HCT116 (cell line): Measurements from ENCODE around the gene CDC42BPA. TPM values are rescaled to one million over a fixed set of nuclear protein-coding genes. Genes with fewer than 3 reads are reported as not detected.

ENCODE experiments used
- ATAC-seq: fragments of 200-7000 bp; cut with Tn5 transposase; 2 replicates; pipeline ENCODE4 v1.9.1; 2020; ENCODE audit warnings: mild to moderate bottlenecking, moderate library complexity
- BruUV-seq: library from RNA; stranded (reverse); fragments of 400-500 nt; replicated peaks from 2 replicates; lab custom pipeline; 2021; lab: Mats Ljungman, UMichigan
- CTCF ChIA-PET: fragments of 300-600 bp; sonication (Branson Sonifier 250); formaldehyde crosslinking; loops from one replicate; lab custom pipeline; 2021; ENCODE audit warnings: antibody characterized with exemption; lab: Charles Lee
- POLR2A ChIA-PET: fragments of 300-600, 350-600 bp; sonication (Branson Sonifier 250); formaldehyde crosslinking; loops from one replicate; lab custom pipeline; 2021; ENCODE audit warnings: antibody characterized with exemption; lab: Charles Lee
- RAD21 ChIA-PET, 2 experiments: fragments of 300-600 bp; sonication (Branson Sonifier 250); formaldehyde crosslinking; loops; one replicate each; lab custom pipeline; 2023; ENCODE audit warnings: low total read pairs in 2 of 2; ENCODE audit not compliant: uncharacterized antibody in 2 of 2, unreplicated experiment in 2 of 2, low non-redundant PET in 1 of 2; lab: Charles Lee
- DNase-seq: peaks from one replicate; pipeline ENCODE4 v3.0.0-alpha.2; 2010; ENCODE audit warnings: low read depth, low spot score
- H2AFZ ChIP-seq: fragments of 200-600 bp; shearing (Covaris generic), sonication (generic); 2 replicates; pipeline ENCODE4 v1.6.1; 2017; ENCODE audit warnings: low read depth, mixed run types, mixed read lengths, antibody characterized with exemption, low read length; ENCODE audit not compliant: poor library complexity, severe bottlenecking
- H3K27ac ChIP-seq: 2 replicates; pipeline ENCODE4 v1.5.1; 2012; ENCODE audit warnings: low read depth, low read length
- H3K27me3 ChIP-seq: fragments of 200-600 bp; sonication (generic); 2 replicates; pipeline ENCODE4 v1.6.1; 2016; ENCODE audit warnings: mixed run types, low read length, mixed read lengths; ENCODE audit not compliant: insufficient read depth
- H3K36me3 ChIP-seq, 2 experiments: fragments of 200-500 bp in 1 of 2; fragments of 200-600 bp in 1 of 2; sonication (Bioruptor generic) in 1 of 2; sonication (generic) in 1 of 2; 2 replicates each; pipeline versions ENCODE4 v1.5.1 to v1.6.1; 2014 to 2016; ENCODE audit warnings: low read length in 2 of 2, inconsistent platforms in 1 of 2, mixed read lengths in 1 of 2, mixed run types in 1 of 2; ENCODE audit not compliant: insufficient read depth in 2 of 2, control insufficient read depth in 1 of 2
- H3K4me1 ChIP-seq, 2 experiments: fragments of 200-600 bp in 1 of 2; sonication (generic) in 1 of 2; 2 replicates each; pipeline versions ENCODE4 v1.5.1 to v1.6.1; 2012 to 2017; ENCODE audit warnings: low read length in 2 of 2, inconsistent platforms in 1 of 2, mild to moderate bottlenecking in 1 of 2, mixed read lengths in 1 of 2, mixed run types in 1 of 2, moderate library complexity in 1 of 2; ENCODE audit not compliant: insufficient read depth in 2 of 2, control insufficient read depth in 1 of 2
- H3K4me2 ChIP-seq: fragments of 200-600 bp; sonication (generic); 2 replicates; pipeline ENCODE4 v1.6.1; 2017; ENCODE audit warnings: mixed run types, low read length, mixed read lengths
- H3K4me3 ChIP-seq, 2 experiments: fragments of 200-600 bp in 1 of 2; sonication (generic) in 1 of 2; replicated peaks in 1 of 2; 2 replicates each; pipeline ENCODE4 v1.5.1; 2011 to 2016; ENCODE audit warnings: low read length in 2 of 2, control low read depth in 1 of 2, low read depth in 1 of 2, mild to moderate bottlenecking in 1 of 2, mixed read lengths in 1 of 2, mixed run types in 1 of 2
- H3K79me2 ChIP-seq: fragments of 200-600 bp; sonication (generic); 2 replicates; pipeline ENCODE4 v1.6.1; 2017; ENCODE audit warnings: mild to moderate bottlenecking, mixed run types, low read length, moderate library complexity, mixed read lengths; ENCODE audit not compliant: insufficient read depth
- H3K9ac ChIP-seq: fragments of 200-600 bp; sonication (generic); 2 replicates; pipeline ENCODE4 v1.6.1; 2016; ENCODE audit warnings: low read length, mixed read lengths
- H3K9me2 ChIP-seq: fragments of 200-600 bp; sonication (generic), shearing (Covaris generic); 2 replicates; pipeline ENCODE4 v1.6.1; 2017; ENCODE audit warnings: mixed run types, mild to moderate bottlenecking, moderate library complexity; ENCODE audit not compliant: insufficient read depth
- H3K9me3 ChIP-seq, 2 experiments: fragments of 200-500 bp in 1 of 2; fragments of 200-600 bp in 1 of 2; sonication (Bioruptor generic) in 1 of 2; sonication (generic) in 1 of 2; 2 replicates each; pipeline ENCODE4 v1.6.1; 2014 to 2017; ENCODE audit warnings: low read length in 2 of 2, mixed read lengths in 2 of 2, inconsistent platforms in 1 of 2, low read depth in 1 of 2, mild to moderate bottlenecking in 1 of 2, mixed run types in 1 of 2, moderate library complexity in 1 of 2; ENCODE audit not compliant: control insufficient read depth in 1 of 2, insufficient read depth in 1 of 2
- H4K20me1 ChIP-seq: fragments of 200-600 bp; sonication (generic), shearing (Covaris generic); 2 replicates; pipeline ENCODE4 v1.6.1; 2017; ENCODE audit warnings: mixed run types, mild to moderate bottlenecking, moderate library complexity; ENCODE audit not compliant: insufficient read depth
- CBX3 ChIP-seq: IDR thresholded peaks from 2 replicates; pipeline ENCODE4 v1.6.1; 2012; ENCODE audit warnings: low read depth
- CTCF ChIP-seq, 3 experiments: fragments of 200-600 bp in 1 of 3; sonication (generic) in 1 of 3; IDR thresholded peaks in 2 of 3; conservative IDR thresholded peaks in 1 of 3; 2 replicates each; pipeline ENCODE4 v1.5.1; 2012 to 2017; ENCODE audit warnings: low read depth in 2 of 3, low read length in 2 of 3, antibody characterized with exemption in 1 of 3, borderline replicate concordance in 1 of 3, control low read depth in 1 of 3, mild to moderate bottlenecking in 1 of 3, mixed read lengths in 1 of 3, mixed run types in 1 of 3, moderate library complexity in 1 of 3; ENCODE audit not compliant: insufficient read depth in 1 of 3
- ELF1 ChIP-seq: IDR thresholded peaks from 2 replicates; pipeline ENCODE4 v1.6.1; 2012; ENCODE audit warnings: low read depth, borderline replicate concordance
- EZH2 ChIP-seq: fragments of 200-600 bp; sonication (generic); IDR thresholded peaks from 2 replicates; pipeline ENCODE4 v1.6.1; 2017; ENCODE audit warnings: antibody characterized with exemption, mixed run types
- FOSL1 ChIP-seq: IDR thresholded peaks from 2 replicates; pipeline ENCODE4 v1.6.1; 2012; ENCODE audit warnings: low read depth
- JUND ChIP-seq: IDR thresholded peaks from 2 replicates; pipeline ENCODE4 v1.6.1; 2012
- POLR2A ChIP-seq: IDR thresholded peaks from 2 replicates; pipeline ENCODE4 v1.7.0; 2011; ENCODE audit warnings: borderline replicate concordance; ENCODE audit not compliant: insufficient read depth, insufficient read length; ENCODE audit errors: extremely low read depth
- RAD21 ChIP-seq: IDR thresholded peaks from 2 replicates; pipeline ENCODE4 v1.6.1; 2012; ENCODE audit warnings: low read depth, mild to moderate bottlenecking
- REST ChIP-seq: IDR thresholded peaks from 2 replicates; pipeline ENCODE4 v1.6.1; 2012; ENCODE audit warnings: low read depth
- TCF7L2 ChIP-seq: IDR thresholded peaks from 2 replicates; pipeline ENCODE4 v1.7.0; 2011; ENCODE audit warnings: borderline replicate concordance, inconsistent platforms; ENCODE audit not compliant: insufficient read depth, insufficient read length; ENCODE audit errors: extremely low read depth
- ZBTB33 ChIP-seq: IDR thresholded peaks from 2 replicates; pipeline ENCODE4 v1.6.1; 2011; ENCODE audit warnings: mild to moderate bottlenecking, low read length, moderate library complexity; ENCODE audit not compliant: insufficient replicate concordance; ENCODE audit errors: extremely low read depth
- ZNF274 ChIP-seq: fragments of 200-500 bp; sonication (Bioruptor generic); IDR thresholded peaks from 2 replicates; pipeline ENCODE4 v1.6.1; 2014; ENCODE audit warnings: mild to moderate bottlenecking, low read depth, low read length, inconsistent platforms
- intact Hi-C: fragments of 100-400 bp; cut with micrococcal nuclease; formaldehyde crosslinking; loops from 2 replicates; pipeline ENCODE4 v1.10.0; 2022
- total RNA-seq: library from RNA; stranded (reverse); gene quantifications from one replicate; pipeline ENCODE4 v1.2.1, GENCODE V29; 2021; ENCODE audit not compliant: unreplicated experiment

The CDC42BPA gene
- total RNA-seq, 1 experiment from 2014 or later: 44.0 TPM

GRCh38 chr1:227169343-227169742 lies 148.9 kb downstream of the CDC42BPA start (continued):
- TF ChIP-seq CTCF (IDR thresholded peaks at IDR 0.05 in 2 of 3, conservative IDR thresholded peaks at IDR 0.05 in 1 of 3; ENCODE audit: borderline replicate concordance in 1 of 3, insufficient read depth in 1 of 3, low read depth in 2 of 3, low read length in 2 of 3): no peak
- no peak for TF ChIP-seq RAD21
- no peak for TF ChIP-seq ZNF274
- TF ChIP-seq TCF7L2: no peak
- no peak for TF ChIP-seq JUND

- Histone ChIP-seq H3K9me2 (no peaks in the 10 kb centered on the region), H3K4me3 (no peak overlapping the region), H3K36me3 (no peaks in the 10 kb centered on the region), H3K4me2 (no peak overlapping the region), H3K79me2 (peaks cover 32% of the 10 kb centered on the region), H4K20me1 (no peaks in the 10 kb centered on the region), H2AFZ (no peak overlapping the region), H3K27me3 (no peaks in the 10 kb centered on the region), H3K9me3 (no peaks in the 10 kb centered on the region), H3K27ac (no peak overlapping the region), H3K4me1 (no peaks in the 10 kb centered on the region), H3K9ac (no peak overlapping the region)
- no TSS peak for BruUV-seq
- RAD21 ChIA-PET: no interaction called here
- POLR2A ChIA-PET: no interaction called here
- intact Hi-C loops: no loop called here
- DNase-seq (no peak), ATAC-seq (no peak)
- CTCF ChIA-PET: interaction anchor here (0.7 kb wide), 1 partner anchor 120 kb away, joined by 3 read pairs; no protein-coding TSS in a partner anchor
- TF ChIP-seq JUND (no peak), ELF1 (no peak), EZH2 (no peak), ZBTB33 (no peak), CTCF (IDR thresholded peaks at IDR 0.05 in 2 of 3, conservative IDR thresholded peaks at IDR 0.05 in 1 of 3; ENCODE audit: borderline replicate concordance in 1 of 3, insufficient read depth in 1 of 3, low read depth in 2 of 3, low read length in 2 of 3) (no peak), FOSL1 (no peak), TCF7L2 (no peak), REST (no peak), CBX3 (no peak), POLR2A (no peak)
These were observed 150.8 kb downstream of the CDC42BPA start for GRCh38 chr1:227167276-227168101.
